Measurements from ENCODE around the gene EIF3A. TPM values are rescaled to one million over a fixed set of nuclear protein-coding genes. Genes with fewer than 3 reads are reported as not detected.

Gene EIF3A
- total and polyA plus RNA-seq, 4 donors, result 27.5 to 88.9 (median 47.6) TPM

DNA sequence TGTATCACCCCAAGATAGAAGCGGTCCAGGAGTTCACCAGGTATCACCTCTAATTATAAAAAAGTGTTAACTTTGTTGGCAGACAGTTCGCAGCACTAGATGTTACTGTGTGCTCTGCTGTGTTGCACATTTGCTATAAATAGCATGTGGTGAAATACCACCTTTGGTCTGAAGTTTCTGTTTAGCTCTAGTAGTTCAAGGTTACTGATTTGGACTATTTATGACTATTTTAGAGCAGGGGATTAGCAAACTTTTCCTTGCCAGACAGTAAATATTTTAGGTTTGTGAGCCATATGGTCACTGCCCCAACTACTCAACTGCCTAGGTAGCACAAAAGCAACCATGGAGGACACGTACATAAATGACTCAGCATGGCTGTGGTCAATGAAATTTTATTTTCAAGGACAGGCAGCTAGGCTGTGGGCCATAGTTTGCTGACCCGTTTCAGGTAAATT is 39.8 kb upstream of the EIF3A start:
- H3K9ac ChIP-seq (ENCODE audit: low read depth in 1 of 2, low read length in 2 of 2), result peak overlapping the region in 1 of 2 donors; percentile 24
- WGBS, result 32% methylated on average over 4 of the region's 4 CpGs

More for the DNA sequence above, 39.8 kb upstream of the EIF3A start:
- no peak for DNase-seq (ENCODE audit: low spot score)
- Histone ChIP-seq H3K4me1 (ENCODE audit: control insufficient read depth in 4 of 4, insufficient read depth in 4 of 4, low read length in 3 of 4) (peaks cover 2 to 32% (median 9%) of the 10 kb centered on the region in 4 donors), H3K4me3 (ENCODE audit: low read depth in 1 of 3, low read length in 3 of 3) (no peak overlapping the region), H3K36me3 (ENCODE audit: control insufficient read depth in 4 of 4, insufficient read depth in 3 of 4, low read depth in 1 of 4, low read length in 3 of 4) (peaks cover 2 to 12% (median 3%) of the 10 kb centered on the region in 4 donors), H3K27ac (ENCODE audit: low read depth in 1 of 2, low read length in 2 of 2) (peak overlapping the region; percentile 78 to 79), H3K27me3 (ENCODE audit: control insufficient read depth in 4 of 4, insufficient read depth in 4 of 4, low read length in 3 of 4) (no peaks in the 10 kb centered on the region), H3K9me3 (ENCODE audit: control insufficient read depth in 4 of 4, low read length in 3 of 4) (no peaks in the 10 kb centered on the region)
- TF ChIP-seq EGR1 (IDR thresholded peaks at IDR 0.05; ENCODE audit: low read depth in 2 of 2) (peak in 1 of 2 donors; percentile 85), RXRA (IDR thresholded peaks at IDR 0.05) (peak; percentile 88 to 97), FOXA2 (IDR thresholded peaks at IDR 0.05) (peak; percentile 71), NR2F2 (IDR thresholded peaks at IDR 0.05) (peak; percentile 55), HNF4G (IDR thresholded peaks at IDR 0.05) (peak; percentile 90), TAF1 (conservative IDR thresholded peaks at IDR 0.05) (no peak), GABPA (IDR thresholded peaks at IDR 0.05 in 1 of 2, conservative IDR thresholded peaks at IDR 0.05 in 1 of 2) (peak in 1 of 2 donors; percentile 60), JUND (IDR thresholded peaks at IDR 0.05) (peak; percentile 89 to 96), SP1 (IDR thresholded peaks at IDR 0.05) (peak; percentile 90), RAD21 (IDR thresholded peaks at IDR 0.05) (peak; percentile 34 to 51), FOXA1 (IDR thresholded peaks at IDR 0.05) (peak; percentile 60), YY1 (IDR thresholded peaks at IDR 0.05) (peak; percentile 95), HNF4A (conservative IDR thresholded peaks at IDR 0.05) (peak; percentile 97 to 98)
- TF ChIP-seq, protein P1, sequence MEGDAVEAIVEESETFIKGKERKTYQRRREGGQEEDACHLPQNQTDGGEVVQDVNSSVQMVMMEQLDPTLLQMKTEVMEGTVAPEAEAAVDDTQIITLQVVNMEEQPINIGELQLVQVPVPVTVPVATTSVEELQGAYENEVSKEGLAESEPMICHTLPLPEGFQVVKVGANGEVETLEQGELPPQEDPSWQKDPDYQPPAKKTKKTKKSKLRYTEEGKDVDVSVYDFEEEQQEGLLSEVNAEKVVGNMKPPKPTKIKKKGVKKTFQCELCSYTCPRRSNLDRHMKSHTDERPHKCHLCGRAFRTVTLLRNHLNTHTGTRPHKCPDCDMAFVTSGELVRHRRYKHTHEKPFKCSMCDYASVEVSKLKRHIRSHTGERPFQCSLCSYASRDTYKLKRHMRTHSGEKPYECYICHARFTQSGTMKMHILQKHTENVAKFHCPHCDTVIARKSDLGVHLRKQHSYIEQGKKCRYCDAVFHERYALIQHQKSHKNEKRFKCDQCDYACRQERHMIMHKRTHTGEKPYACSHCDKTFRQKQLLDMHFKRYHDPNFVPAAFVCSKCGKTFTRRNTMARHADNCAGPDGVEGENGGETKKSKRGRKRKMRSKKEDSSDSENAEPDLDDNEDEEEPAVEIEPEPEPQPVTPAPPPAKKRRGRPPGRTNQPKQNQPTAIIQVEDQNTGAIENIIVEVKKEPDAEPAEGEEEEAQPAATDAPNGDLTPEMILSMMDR (IDR thresholded peaks at IDR 0.05; ENCODE audit: low read depth, low read length, missing input control), result no peak
- TF ChIP-seq, protein P2, sequence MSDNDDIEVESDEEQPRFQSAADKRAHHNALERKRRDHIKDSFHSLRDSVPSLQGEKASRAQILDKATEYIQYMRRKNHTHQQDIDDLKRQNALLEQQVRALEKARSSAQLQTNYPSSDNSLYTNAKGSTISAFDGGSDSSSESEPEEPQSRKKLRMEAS (IDR thresholded peaks at IDR 0.05), result peak; percentile 78
- TF ChIP-seq, protein P3, sequence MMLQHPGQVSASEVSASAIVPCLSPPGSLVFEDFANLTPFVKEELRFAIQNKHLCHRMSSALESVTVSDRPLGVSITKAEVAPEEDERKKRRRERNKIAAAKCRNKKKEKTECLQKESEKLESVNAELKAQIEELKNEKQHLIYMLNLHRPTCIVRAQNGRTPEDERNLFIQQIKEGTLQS (IDR thresholded peaks at IDR 0.05), result peak; percentile 71
- TF ChIP-seq, protein P4, sequence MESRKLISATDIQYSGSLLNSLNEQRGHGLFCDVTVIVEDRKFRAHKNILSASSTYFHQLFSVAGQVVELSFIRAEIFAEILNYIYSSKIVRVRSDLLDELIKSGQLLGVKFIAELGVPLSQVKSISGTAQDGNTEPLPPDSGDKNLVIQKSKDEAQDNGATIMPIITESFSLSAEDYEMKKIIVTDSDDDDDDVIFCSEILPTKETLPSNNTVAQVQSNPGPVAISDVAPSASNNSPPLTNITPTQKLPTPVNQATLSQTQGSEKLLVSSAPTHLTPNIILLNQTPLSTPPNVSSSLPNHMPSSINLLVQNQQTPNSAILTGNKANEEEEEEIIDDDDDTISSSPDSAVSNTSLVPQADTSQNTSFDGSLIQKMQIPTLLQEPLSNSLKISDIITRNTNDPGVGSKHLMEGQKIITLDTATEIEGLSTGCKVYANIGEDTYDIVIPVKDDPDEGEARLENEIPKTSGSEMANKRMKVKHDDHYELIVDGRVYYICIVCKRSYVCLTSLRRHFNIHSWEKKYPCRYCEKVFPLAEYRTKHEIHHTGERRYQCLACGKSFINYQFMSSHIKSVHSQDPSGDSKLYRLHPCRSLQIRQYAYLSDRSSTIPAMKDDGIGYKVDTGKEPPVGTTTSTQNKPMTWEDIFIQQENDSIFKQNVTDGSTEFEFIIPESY (IDR thresholded peaks at IDR 0.05), result peak; percentile 91
- TF ChIP-seq, protein P5, sequence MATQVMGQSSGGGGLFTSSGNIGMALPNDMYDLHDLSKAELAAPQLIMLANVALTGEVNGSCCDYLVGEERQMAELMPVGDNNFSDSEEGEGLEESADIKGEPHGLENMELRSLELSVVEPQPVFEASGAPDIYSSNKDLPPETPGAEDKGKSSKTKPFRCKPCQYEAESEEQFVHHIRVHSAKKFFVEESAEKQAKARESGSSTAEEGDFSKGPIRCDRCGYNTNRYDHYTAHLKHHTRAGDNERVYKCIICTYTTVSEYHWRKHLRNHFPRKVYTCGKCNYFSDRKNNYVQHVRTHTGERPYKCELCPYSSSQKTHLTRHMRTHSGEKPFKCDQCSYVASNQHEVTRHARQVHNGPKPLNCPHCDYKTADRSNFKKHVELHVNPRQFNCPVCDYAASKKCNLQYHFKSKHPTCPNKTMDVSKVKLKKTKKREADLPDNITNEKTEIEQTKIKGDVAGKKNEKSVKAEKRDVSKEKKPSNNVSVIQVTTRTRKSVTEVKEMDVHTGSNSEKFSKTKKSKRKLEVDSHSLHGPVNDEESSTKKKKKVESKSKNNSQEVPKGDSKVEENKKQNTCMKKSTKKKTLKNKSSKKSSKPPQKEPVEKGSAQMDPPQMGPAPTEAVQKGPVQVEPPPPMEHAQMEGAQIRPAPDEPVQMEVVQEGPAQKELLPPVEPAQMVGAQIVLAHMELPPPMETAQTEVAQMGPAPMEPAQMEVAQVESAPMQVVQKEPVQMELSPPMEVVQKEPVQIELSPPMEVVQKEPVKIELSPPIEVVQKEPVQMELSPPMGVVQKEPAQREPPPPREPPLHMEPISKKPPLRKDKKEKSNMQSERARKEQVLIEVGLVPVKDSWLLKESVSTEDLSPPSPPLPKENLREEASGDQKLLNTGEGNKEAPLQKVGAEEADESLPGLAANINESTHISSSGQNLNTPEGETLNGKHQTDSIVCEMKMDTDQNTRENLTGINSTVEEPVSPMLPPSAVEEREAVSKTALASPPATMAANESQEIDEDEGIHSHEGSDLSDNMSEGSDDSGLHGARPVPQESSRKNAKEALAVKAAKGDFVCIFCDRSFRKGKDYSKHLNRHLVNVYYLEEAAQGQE (IDR thresholded peaks at IDR 0.05), result peak; percentile 55

Measured in liver (tissue), 9 donors.